Measurements from ENCODE around the gene NADSYN1.

The NADSYN1 gene

GRCh38 chr11:71474141-71474770 lies 21.3 kb downstream of the NADSYN1 start:
- DNase-seq, result no peak

- DNase-seq, result no peak
These were observed 21.9 kb downstream of the NADSYN1 start for GRCh38 chr11:71474771-71475483.

GRCh38 chr11:71476031-71476430 lies 23.0 kb downstream of the NADSYN1 start:
- no peak for DNase-seq

- DNase-seq, result no peak
These were observed 24.1 kb downstream of the NADSYN1 start for GRCh38 chr11:71476926-71477640.

- DNase-seq, result no peak
These were observed 24.9 kb downstream of the NADSYN1 start for GRCh38 chr11:71477641-71478527.

- DNase-seq, result no peak
These were observed 25.5 kb downstream of the NADSYN1 start for GRCh38 chr11:71478528-71478840.

- no peak for DNase-seq
These were observed 28.3 kb downstream of the NADSYN1 start for GRCh38 chr11:71481101-71481960.

GRCh38 chr11:71482216-71482615 lies 29.2 kb downstream of the NADSYN1 start:
- DNase-seq, result no peak

- DNase-seq, result no peak
These were observed 29.9 kb downstream of the NADSYN1 start for GRCh38 chr11:71482746-71483364.

- no peak for DNase-seq
These were observed 30.7 kb downstream of the NADSYN1 start for GRCh38 chr11:71483692-71484091.

GRCh38 chr11:71484248-71485062 lies 31.5 kb downstream of the NADSYN1 start:
- DNase-seq, result no peak

GRCh38 chr11:71485063-71485399 lies 32.0 kb downstream of the NADSYN1 start:
- no peak for DNase-seq

GRCh38 chr11:71485466-71485865 lies 32.5 kb downstream of the NADSYN1 start:
- no peak for DNase-seq

GRCh38 chr11:71486320-71486719 lies 33.3 kb downstream of the NADSYN1 start:
- no peak for DNase-seq

GRCh38 chr11:71488681-71489270 lies 35.8 kb downstream of the NADSYN1 start:
- DNase-seq, result no peak

- no peak for DNase-seq
These were observed 36.5 kb downstream of the NADSYN1 start for GRCh38 chr11:71489311-71490043.

- DNase-seq, result no peak
These were observed 37.2 kb downstream of the NADSYN1 start for GRCh38 chr11:71490044-71490730.

- DNase-seq, result no peak
These were observed 37.9 kb downstream of the NADSYN1 start for GRCh38 chr11:71490731-71491390.

GRCh38 chr11:71491531-71491930 lies 38.5 kb downstream of the NADSYN1 start:
- no peak for DNase-seq

All from CD4-positive, alpha-beta T cell treated with Interleukin-6 for 4 hours (primary cell).